Gastrocnemius medialis (tissue), 4 donors: ENCODE data around the gene SWI5.

Source experiments
- POLR2A ChIP-seq, 2 donors: fragments of 450-650 bp; IDR thresholded peaks; one replicate each; pipeline ENCODE4 v1.6.1; 2017; ENCODE audit warnings: antibody characterized with exemption in 2 of 2, mild to moderate bottlenecking in 2 of 2, moderate library complexity in 2 of 2
- TF ChIP-seq, protein P1 (sequence below), 5 experiments: fragments of 450-650 bp in 3 of 5; fragments of 200-600 bp in 2 of 5; sonication (generic) in 2 of 5; IDR thresholded peaks in 4 of 5; conservative IDR thresholded peaks in 1 of 5; 1 replicate in 4 of 5; 2 replicates in 1 of 5; pipeline ENCODE4 v1.5.1; 2016 to 2019; ENCODE audit warnings: antibody characterized with exemption in 5 of 5, mild to moderate bottlenecking in 3 of 5, moderate library complexity in 3 of 5

DNA sequence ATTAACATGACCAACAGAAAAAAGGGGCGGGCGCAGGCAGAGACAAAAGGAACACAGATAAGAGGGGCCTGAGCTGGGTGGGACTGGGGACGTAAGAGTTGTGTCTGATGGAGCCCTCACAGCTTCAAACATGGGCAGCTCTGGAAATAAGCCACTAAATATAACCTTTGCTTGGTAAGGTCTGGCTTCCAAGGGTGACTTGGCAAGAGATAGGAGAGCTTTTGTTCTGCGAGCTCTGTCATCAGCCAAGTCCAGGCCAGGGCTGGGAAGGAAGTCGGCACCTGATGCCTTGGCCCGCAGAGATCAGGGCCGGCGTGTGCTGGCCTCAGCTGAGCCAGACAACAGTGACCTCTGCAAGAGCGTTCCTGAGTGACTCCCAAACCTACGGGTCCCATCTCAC lies 34.4 kb downstream of the SWI5 start:
- TF ChIP-seq, protein P1, sequence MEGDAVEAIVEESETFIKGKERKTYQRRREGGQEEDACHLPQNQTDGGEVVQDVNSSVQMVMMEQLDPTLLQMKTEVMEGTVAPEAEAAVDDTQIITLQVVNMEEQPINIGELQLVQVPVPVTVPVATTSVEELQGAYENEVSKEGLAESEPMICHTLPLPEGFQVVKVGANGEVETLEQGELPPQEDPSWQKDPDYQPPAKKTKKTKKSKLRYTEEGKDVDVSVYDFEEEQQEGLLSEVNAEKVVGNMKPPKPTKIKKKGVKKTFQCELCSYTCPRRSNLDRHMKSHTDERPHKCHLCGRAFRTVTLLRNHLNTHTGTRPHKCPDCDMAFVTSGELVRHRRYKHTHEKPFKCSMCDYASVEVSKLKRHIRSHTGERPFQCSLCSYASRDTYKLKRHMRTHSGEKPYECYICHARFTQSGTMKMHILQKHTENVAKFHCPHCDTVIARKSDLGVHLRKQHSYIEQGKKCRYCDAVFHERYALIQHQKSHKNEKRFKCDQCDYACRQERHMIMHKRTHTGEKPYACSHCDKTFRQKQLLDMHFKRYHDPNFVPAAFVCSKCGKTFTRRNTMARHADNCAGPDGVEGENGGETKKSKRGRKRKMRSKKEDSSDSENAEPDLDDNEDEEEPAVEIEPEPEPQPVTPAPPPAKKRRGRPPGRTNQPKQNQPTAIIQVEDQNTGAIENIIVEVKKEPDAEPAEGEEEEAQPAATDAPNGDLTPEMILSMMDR (IDR thresholded peaks at IDR 0.05 in 4 of 5, conservative IDR thresholded peaks at IDR 0.05 in 1 of 5) = no peak
- no peak for TF ChIP-seq POLR2A (IDR thresholded peaks at IDR 0.05)
